NCI-H510A treated with DMSO at 0.1 percent for 48 hours (cell line): Measurements from ENCODE around the gene ZNF597.
A peak's percentile ranks its signal among the peaks of the same experiment; 100 is the strongest.

Source experiments
- DNase-seq: peaks from one replicate; lab custom pipeline; 2025; lab: John Stamatoyannopoulos, UW

Gene ZNF597

GRCh38 chr16:3443108-3444031 is at the start of gene ZNF597, which contains the start of gene NAA60:
Gene ZNF597 (minus strand): TSS chr16:3443504. CDS start chr16:3443153, 351 bp downstream.
Gene NAA60 (plus strand): TSS chr16:3443680. CDS start chr16:3476228, 32,548 bp downstream.
- peak; percentile 53 for DNase-seq

- DNase-seq: no peak
Measured at GRCh38 chr16:3492356-3492755, 49.1 kb upstream of the ZNF597 start.

GRCh38 chr16:3490911-3491629 is 47.8 kb upstream of the ZNF597 start:
- no peak for DNase-seq

- DNase-seq: no peak
Measured at GRCh38 chr16:3488801-3489200, 45.5 kb upstream of the ZNF597 start.

GRCh38 chr16:3487521-3488410 is 44.5 kb upstream of the ZNF597 start:
- no peak for DNase-seq

- no peak for DNase-seq
Measured at GRCh38 chr16:3486506-3487215, 43.4 kb upstream of the ZNF597 start.

GRCh38 chr16:3485821-3486505 is 42.7 kb upstream of the ZNF597 start:
- DNase-seq: no peak

GRCh38 chr16:3485097-3485745 is 41.9 kb upstream of the ZNF597 start:
- DNase-seq: no peak

GRCh38 chr16:3484318-3485096 is 41.2 kb upstream of the ZNF597 start:
- no peak for DNase-seq

- DNase-seq: no peak
Measured at GRCh38 chr16:3482659-3483241, 39.4 kb upstream of the ZNF597 start.

- no peak for DNase-seq
Measured at GRCh38 chr16:3481696-3482658, 38.7 kb upstream of the ZNF597 start.

GRCh38 chr16:3480901-3481695 is 37.8 kb upstream of the ZNF597 start:
- no peak for DNase-seq

- DNase-seq: no peak
Measured at GRCh38 chr16:3479654-3480216, 36.4 kb upstream of the ZNF597 start.

GRCh38 chr16:3478242-3478925 is 35.1 kb upstream of the ZNF597 start:
- DNase-seq: no peak

GRCh38 chr16:3476409-3476808 is 33.1 kb upstream of the ZNF597 start:
- no peak for DNase-seq
